Neural cell (in vitro differentiated cells): ENCODE data around the gene NSDHL. TPM values are rescaled to one million over a fixed set of nuclear protein-coding genes. Genes with fewer than 3 reads are reported as not detected.

Experiments used
- H2AFZ ChIP-seq: fragments of 200-600, 300-800 bp; sonication (generic), shearing (Covaris generic); 2 replicates; pipeline ENCODE4 v1.6.0; 2014; ENCODE audit warnings: low read depth, mild to moderate bottlenecking, antibody characterized with exemption, low read length, moderate library complexity
- H3F3A ChIP-seq: fragments of 200-600 bp; shearing (Covaris generic); 2 replicates; pipeline ENCODE4 v1.6.1; 2016; ENCODE audit warnings: mild to moderate bottlenecking, moderate library complexity, mixed read lengths, antibody characterized with exemption, low read length; ENCODE audit not compliant: insufficient read depth, poor library complexity, severe bottlenecking
- H3K27ac ChIP-seq: fragments of 200-600, 300-800 bp; sonication (generic), shearing (Covaris generic); 2 replicates; pipeline ENCODE4 v1.5.1; 2014; ENCODE audit warnings: mild to moderate bottlenecking, low read length, moderate library complexity
- H3K27me3 ChIP-seq: fragments of 300-800, 200-600 bp; sonication (generic), shearing (Covaris generic); 2 replicates; pipeline ENCODE4 v1.6.0; 2014; ENCODE audit warnings: mild to moderate bottlenecking, low read depth, low read length, moderate library complexity; ENCODE audit not compliant: insufficient read depth
- H3K36me3 ChIP-seq: fragments of 300-800, 200-600 bp; sonication (generic), shearing (Covaris generic); 2 replicates; pipeline ENCODE4 v1.5.1; 2014; ENCODE audit warnings: mild to moderate bottlenecking, antibody characterized with exemption, low read length, moderate library complexity; ENCODE audit not compliant: insufficient read depth
- H3K4me2 ChIP-seq: fragments of 300-800, 200-600 bp; sonication (generic), shearing (Covaris generic); 2 replicates; pipeline ENCODE4 v1.6.0; 2014; ENCODE audit warnings: mild to moderate bottlenecking, low read length
- H3K4me3 ChIP-seq: fragments of 300-800, 200-600 bp; sonication (generic), shearing (Covaris generic); 2 replicates; pipeline ENCODE4 v1.5.1; 2014; ENCODE audit warnings: mild to moderate bottlenecking, low read length, moderate library complexity
- H3K79me2 ChIP-seq: fragments of 200-600 bp; shearing (Covaris generic); replicated peaks from 2 replicates; pipeline ENCODE4 v1.6.0; 2014; ENCODE audit warnings: mild to moderate bottlenecking, low read length, moderate library complexity; ENCODE audit not compliant: insufficient read depth
- H3K9ac ChIP-seq: fragments of 300-800, 200-600 bp; sonication (generic), shearing (Covaris generic); 2 replicates; pipeline ENCODE4 v1.6.1; 2016; ENCODE audit warnings: mild to moderate bottlenecking, low read length, mixed read lengths
- H3K9me2 ChIP-seq: fragments of 200-600 bp; shearing (Covaris generic); 2 replicates; pipeline ENCODE4 v1.6.1; 2016; ENCODE audit warnings: mild to moderate bottlenecking, low read length, mixed read lengths; ENCODE audit not compliant: insufficient read depth
- H3K9me3 ChIP-seq: fragments of 200-600, 300-800 bp; sonication (generic), shearing (Covaris generic); 2 replicates; pipeline ENCODE4 v1.6.1; 2016; ENCODE audit warnings: mild to moderate bottlenecking, mixed run types, low read length, moderate library complexity, mixed read lengths
- H4K20me1 ChIP-seq: fragments of 200-600 bp; shearing (Covaris generic); 2 replicates; pipeline ENCODE4 v1.6.1; 2016; ENCODE audit warnings: mild to moderate bottlenecking, mixed run types; ENCODE audit not compliant: insufficient read depth
- CTCF ChIP-seq: fragments of 450-650 bp; IDR thresholded peaks from 2 replicates; pipeline ENCODE4 v1.5.1; 2014; ENCODE audit warnings: antibody characterized with exemption, mild to moderate bottlenecking, moderate library complexity; ENCODE audit not compliant: poor library complexity, severe bottlenecking
- EP300 ChIP-seq: fragments of 450-650 bp; conservative IDR thresholded peaks from 2 replicates; pipeline ENCODE4 v1.6.1; 2014; ENCODE audit warnings: antibody characterized with exemption, mild to moderate bottlenecking, moderate library complexity; ENCODE audit not compliant: poor library complexity, severe bottlenecking
- EZH2 ChIP-seq: fragments of 200-600, 300-800 bp; shearing (Covaris generic), sonication (generic); IDR thresholded peaks from 2 replicates; pipeline ENCODE4 v1.6.1; 2014; ENCODE audit warnings: antibody characterized with exemption, low read length, borderline replicate concordance, mild to moderate bottlenecking; ENCODE audit not compliant: insufficient read depth, poor library complexity, severe bottlenecking
- MXI1 ChIP-seq: fragments of 450-650 bp; conservative IDR thresholded peaks from 2 replicates; pipeline ENCODE4 v1.6.1; 2014; ENCODE audit warnings: antibody characterized with exemption, mild to moderate bottlenecking; ENCODE audit not compliant: poor library complexity, severe bottlenecking
- POLR2AphosphoS5 ChIP-seq: IDR thresholded peaks from 2 replicates; pipeline ENCODE4 v1.6.1; 2012
- RAD21 ChIP-seq: fragments of 450-650 bp; conservative IDR thresholded peaks from 2 replicates; pipeline ENCODE4 v1.6.1; 2014; ENCODE audit warnings: antibody characterized with exemption, mild to moderate bottlenecking, moderate library complexity
- REST ChIP-seq: IDR thresholded peaks from 2 replicates; pipeline ENCODE4 v1.6.1; 2012; ENCODE audit warnings: borderline replicate concordance
- SMC3 ChIP-seq: fragments of 450-650 bp; conservative IDR thresholded peaks from 2 replicates; pipeline ENCODE4 v1.6.1; 2014; ENCODE audit warnings: antibody characterized with exemption, mild to moderate bottlenecking, moderate library complexity; ENCODE audit not compliant: poor library complexity
- TAF1 ChIP-seq: IDR thresholded peaks from 2 replicates; pipeline ENCODE4 v1.6.1; 2012; ENCODE audit warnings: low read depth
- polyA plus RNA-seq: library from polyadenylated mRNA; depleted of rRNA; stranded (reverse); fragments of >200 nt; gene quantifications from 2 replicates; pipeline ENCODE4 v1.2.3, GENCODE V29; 2014

Gene NSDHL
- polyA plus RNA-seq, 1 donor from 2014 or later = 18.4 TPM

GRCh38 chrX:152901816-152902501, 71.1 kb downstream of the NSDHL start:
- Histone ChIP-seq H3K36me3 (no peaks in the 10 kb centered on the region), H3K27me3 (no peaks in the 10 kb centered on the region), H3K27ac (no peak overlapping the region), H3F3A (no peaks in the 10 kb centered on the region), H3K4me3 (no peak overlapping the region), H4K20me1 (no peaks in the 10 kb centered on the region), H3K9me3 (no peaks in the 10 kb centered on the region), H3K4me2 (no peak overlapping the region), H2AFZ (no peak overlapping the region), H3K9ac (no peak overlapping the region), H3K79me2 (no peaks in the 10 kb centered on the region), H3K9me2 (no peaks in the 10 kb centered on the region)
- TF ChIP-seq TAF1 = no peak
- TF ChIP-seq CTCF = no peak
- TF ChIP-seq RAD21 = no peak
- no peak for TF ChIP-seq MXI1
- no peak for TF ChIP-seq POLR2AphosphoS5
- no peak for TF ChIP-seq SMC3
- TF ChIP-seq REST = no peak
- no peak for TF ChIP-seq EZH2
- TF ChIP-seq EP300 = no peak

GRCh38 chrX:152902502-152902820, 71.6 kb downstream of the NSDHL start:
- Histone ChIP-seq H3K4me3 (no peak overlapping the region), H3K79me2 (no peaks in the 10 kb centered on the region), H3K9me2 (no peaks in the 10 kb centered on the region), H3K9ac (no peak overlapping the region), H3K36me3 (no peaks in the 10 kb centered on the region), H3F3A (no peaks in the 10 kb centered on the region), H3K4me2 (no peak overlapping the region), H4K20me1 (no peaks in the 10 kb centered on the region), H3K27ac (no peak overlapping the region), H3K9me3 (no peaks in the 10 kb centered on the region), H2AFZ (no peak overlapping the region), H3K27me3 (no peaks in the 10 kb centered on the region)
- TF ChIP-seq REST = no peak
- TF ChIP-seq SMC3 = no peak
- TF ChIP-seq EP300 = no peak
- TF ChIP-seq TAF1 = no peak
- no peak for TF ChIP-seq CTCF
- no peak for TF ChIP-seq RAD21
- TF ChIP-seq POLR2AphosphoS5 = no peak
- no peak for TF ChIP-seq EZH2
- no peak for TF ChIP-seq MXI1
